Endodermal cell (in vitro differentiated cells): ENCODE results near the gene FAM3D. TPM values are rescaled to one million over a fixed set of nuclear protein-coding genes. Genes with fewer than 3 reads are reported as not detected.

Source experiments
- DNase-seq: peaks from one replicate; pipeline ENCODE4 v3.0.0-alpha.2; 2017
- H3K27ac ChIP-seq: 2 replicates; pipeline ENCODE4 v1.5.1; 2013; ENCODE audit warnings: mild to moderate bottlenecking, low read depth, low read length, moderate library complexity
- H3K27me3 ChIP-seq: 2 replicates; pipeline ENCODE4 v1.6.1; 2013; ENCODE audit warnings: mild to moderate bottlenecking, low read length, moderate library complexity; ENCODE audit not compliant: insufficient read depth, control insufficient read depth, poor library complexity, severe bottlenecking
- H3K36me3 ChIP-seq: 2 replicates; pipeline ENCODE4 v1.7.0; 2013; ENCODE audit warnings: mild to moderate bottlenecking, low read length, moderate library complexity; ENCODE audit not compliant: control insufficient read depth, insufficient read depth
- H3K4me1 ChIP-seq: one replicate; pipeline ENCODE4 v1.7.0; 2013; ENCODE audit warnings: low read length; ENCODE audit not compliant: control insufficient read depth, insufficient read depth
- H3K4me3 ChIP-seq: 2 replicates; pipeline ENCODE4 v1.5.1; 2013; ENCODE audit warnings: mild to moderate bottlenecking, low read length, moderate library complexity
- H3K9ac ChIP-seq: 2 replicates; pipeline ENCODE4 v1.6.1; 2013; ENCODE audit warnings: mild to moderate bottlenecking, low read length, moderate library complexity; ENCODE audit not compliant: poor library complexity, severe bottlenecking; ENCODE audit errors: extremely low read depth
- H3K9me3 ChIP-seq: 2 replicates; pipeline ENCODE4 v1.6.1; 2013; ENCODE audit warnings: mild to moderate bottlenecking, low read length, moderate library complexity; ENCODE audit not compliant: control insufficient read depth
- H3K27ac Mint-ChIP-seq: 2 replicates; pipeline ENCODE4 v1.8.0; 2020; ENCODE audit warnings: mixed read lengths
- H3K27me3 Mint-ChIP-seq: 2 replicates; pipeline ENCODE4 v1.8.0; 2021; ENCODE audit warnings: mild to moderate bottlenecking, mixed read lengths; ENCODE audit not compliant: insufficient read depth
- H3K36me3 Mint-ChIP-seq: 2 replicates; pipeline ENCODE4 v1.8.0; 2020; ENCODE audit warnings: low read depth, mixed read lengths
- H3K4me1 Mint-ChIP-seq: 2 replicates; pipeline ENCODE4 v1.8.0; 2020; ENCODE audit warnings: mixed read lengths
- H3K4me3 Mint-ChIP-seq: 2 replicates; pipeline ENCODE4 v1.8.0; 2020; ENCODE audit warnings: mild to moderate bottlenecking, moderate library complexity, mixed read lengths
- H3K9me3 Mint-ChIP-seq: 2 replicates; pipeline ENCODE4 v1.8.0; 2020; ENCODE audit warnings: mild to moderate bottlenecking, mixed read lengths
- WGBS, 2 experiments: methylation state at CpG; one replicate each; pipeline versions ENCODE4 v1.1.5 to v1.1.7; 2013; ENCODE audit warnings: missing lambda C conversion rate in 2 of 2, mixed read lengths in 1 of 2; ENCODE audit not compliant: insufficient coverage in 1 of 2, insufficient read length in 1 of 2; 5-methylcytosine and 5-hydroxymethylcytosine counted together
- total RNA-seq, 2 donors: library from RNA; stranded (reverse); fragmentation: NEBNext Ultra II Directional in 1 of 2; extraction: Animal tissue kit (Norgen Biotek cat#: 25700) in 1 of 2; gene quantifications; 2 replicates in 1 of 2; 3 replicates in 1 of 2; pipeline ENCODE4 v1.2.1, GENCODE V29; 2021
- TF ChIP-seq, protein P1 (sequence below): fragments of 200-600 bp; sonication (generic); conservative IDR thresholded peaks from 2 replicates; pipeline ENCODE4 v1.5.0; 2021; ENCODE audit warnings: antibody characterized with exemption, mild to moderate bottlenecking

Gene FAM3D
- total RNA-seq, 2 donors from 2014 or later = not detected

GRCh38 chr3:58606693-58607092 lies 59.9 kb downstream of the FAM3D start:
- no peaks in the 10 kb centered on the region for H3K36me3 Mint-ChIP-seq
- no peak for DNase-seq
- H3K27ac Mint-ChIP-seq = no peak overlapping the region
- H3K9me3 Mint-ChIP-seq = no peaks in the 10 kb centered on the region
- no peaks in the 10 kb centered on the region for H3K4me1 Mint-ChIP-seq
- no peaks in the 10 kb centered on the region for H3K36me3 ChIP-seq
- H3K4me3 Mint-ChIP-seq = no peak overlapping the region
- H3K4me1 ChIP-seq = peaks cover 3% of the 10 kb centered on the region
- no peak overlapping the region for H3K9ac ChIP-seq
- TF ChIP-seq, protein P1, sequence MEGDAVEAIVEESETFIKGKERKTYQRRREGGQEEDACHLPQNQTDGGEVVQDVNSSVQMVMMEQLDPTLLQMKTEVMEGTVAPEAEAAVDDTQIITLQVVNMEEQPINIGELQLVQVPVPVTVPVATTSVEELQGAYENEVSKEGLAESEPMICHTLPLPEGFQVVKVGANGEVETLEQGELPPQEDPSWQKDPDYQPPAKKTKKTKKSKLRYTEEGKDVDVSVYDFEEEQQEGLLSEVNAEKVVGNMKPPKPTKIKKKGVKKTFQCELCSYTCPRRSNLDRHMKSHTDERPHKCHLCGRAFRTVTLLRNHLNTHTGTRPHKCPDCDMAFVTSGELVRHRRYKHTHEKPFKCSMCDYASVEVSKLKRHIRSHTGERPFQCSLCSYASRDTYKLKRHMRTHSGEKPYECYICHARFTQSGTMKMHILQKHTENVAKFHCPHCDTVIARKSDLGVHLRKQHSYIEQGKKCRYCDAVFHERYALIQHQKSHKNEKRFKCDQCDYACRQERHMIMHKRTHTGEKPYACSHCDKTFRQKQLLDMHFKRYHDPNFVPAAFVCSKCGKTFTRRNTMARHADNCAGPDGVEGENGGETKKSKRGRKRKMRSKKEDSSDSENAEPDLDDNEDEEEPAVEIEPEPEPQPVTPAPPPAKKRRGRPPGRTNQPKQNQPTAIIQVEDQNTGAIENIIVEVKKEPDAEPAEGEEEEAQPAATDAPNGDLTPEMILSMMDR = no peak
- H3K9me3 ChIP-seq = no peaks in the 10 kb centered on the region
- 87 to 100% methylated on average over 1 of the region's 1 CpG for WGBS, 2 experiments
- H3K27me3 Mint-ChIP-seq = peaks cover 24% of the 10 kb centered on the region
- no peak overlapping the region for H3K4me3 ChIP-seq
- H3K27me3 ChIP-seq = peaks cover 8% of the 10 kb centered on the region
- H3K27ac ChIP-seq = no peak overlapping the region

- H3K4me3 Mint-ChIP-seq = no peak overlapping the region
- 84 to 94% methylated on average over 4 to 6 of the region's 6 CpGs for WGBS, 2 experiments
- Histone ChIP-seq H3K4me3 (no peak overlapping the region), H3K36me3 (no peaks in the 10 kb centered on the region), H3K27ac (no peak overlapping the region), H3K9ac (no peak overlapping the region), H3K9me3 (no peaks in the 10 kb centered on the region), H3K4me1 (peaks cover 3% of the 10 kb centered on the region), H3K27me3 (peaks cover 8% of the 10 kb centered on the region)
- no peaks in the 10 kb centered on the region for H3K4me1 Mint-ChIP-seq
- TF ChIP-seq, protein P1 = no peak
- DNase-seq = no peak
- no peaks in the 10 kb centered on the region for H3K36me3 Mint-ChIP-seq
- no peak overlapping the region for H3K27ac Mint-ChIP-seq
- peaks cover 20% of the 10 kb centered on the region for H3K27me3 Mint-ChIP-seq
- H3K9me3 Mint-ChIP-seq = no peaks in the 10 kb centered on the region
Observed at GRCh38 chr3:58604031-58604430, 62.5 kb downstream of the FAM3D start.

- H3K27me3 ChIP-seq = peaks cover 8% of the 10 kb centered on the region
- H3K4me3 ChIP-seq = no peak overlapping the region
- Mint-ChIP-seq H3K27ac (no peak overlapping the region), H3K36me3 (no peaks in the 10 kb centered on the region), H3K27me3 (peaks cover 20% of the 10 kb centered on the region), H3K4me3 (no peak overlapping the region), H3K4me1 (no peaks in the 10 kb centered on the region), H3K9me3 (no peaks in the 10 kb centered on the region)
- H3K27ac ChIP-seq = no peak overlapping the region
- H3K36me3 ChIP-seq = no peaks in the 10 kb centered on the region
- TF ChIP-seq, protein P1 = no peak
- DNase-seq = no peak
- H3K9me3 ChIP-seq = no peaks in the 10 kb centered on the region
- peaks cover 3% of the 10 kb centered on the region for H3K4me1 ChIP-seq
- no peak overlapping the region for H3K9ac ChIP-seq
Observed at GRCh38 chr3:58603606-58604005, 63.0 kb downstream of the FAM3D start.
